ENCODE data around the gene C4BPA.

The C4BPA gene

GRCh38 chr1:207191061-207191460 is 87.0 kb downstream of the C4BPA start:
- TF ChIP-seq CTCF (IDR thresholded peaks at IDR 0.05; ENCODE audit: low read depth, low read length, missing control alignments) = no peak
- Histone ChIP-seq H3K36me3 (replicated peaks) (no peaks in the 10 kb centered on the region), H3K27me3 (replicated peaks) (no peaks in the 10 kb centered on the region), H3K27ac (no peak overlapping the region), H3K4me3 (ENCODE audit: low read depth, low read length) (no peak overlapping the region)
- no peak for DNase-seq
- in situ Hi-C loops (cut with HindIII; ENCODE audit: low pct_ligation_motif_present, low sequenced_read_pairs) = no loop called here

GRCh38 chr1:207191776-207192175 is 87.7 kb downstream of the C4BPA start:
- no peaks in the 10 kb centered on the region for H3K27me3 ChIP-seq (replicated peaks)
- in situ Hi-C loops (cut with HindIII; ENCODE audit: low pct_ligation_motif_present, low sequenced_read_pairs) = no loop called here
- DNase-seq = no peak
- no peaks in the 10 kb centered on the region for H3K36me3 ChIP-seq (replicated peaks)
- H3K4me3 ChIP-seq (ENCODE audit: low read depth, low read length) = no peak overlapping the region
- no peak for TF ChIP-seq CTCF (IDR thresholded peaks at IDR 0.05; ENCODE audit: low read depth, low read length, missing control alignments)
- H3K27ac ChIP-seq = no peak overlapping the region

- Histone ChIP-seq H3K36me3 (replicated peaks) (no peaks in the 10 kb centered on the region), H3K27me3 (replicated peaks) (no peaks in the 10 kb centered on the region), H3K4me3 (ENCODE audit: low read depth, low read length) (no peak overlapping the region), H3K27ac (no peak overlapping the region)
- no peak for DNase-seq
- in situ Hi-C loops (cut with HindIII; ENCODE audit: low pct_ligation_motif_present, low sequenced_read_pairs) = no loop called here
- TF ChIP-seq CTCF (IDR thresholded peaks at IDR 0.05; ENCODE audit: low read depth, low read length, missing control alignments) = no peak
Measured at GRCh38 chr1:207194197-207194596, 90.2 kb downstream of the C4BPA start.
